Naive B cell (primary cell): ENCODE data around the gene CD37. TPM values are rescaled to one million over a fixed set of nuclear protein-coding genes. Genes with fewer than 3 reads are reported as not detected.
"Not testable (repeated sequence)": the region's sequence is repeated elsewhere in the genome, so short reads cannot be mapped to it uniquely, and the experiment has no call there.

Source experiments
- ATAC-seq, 2 donors: fragments of 150-1000 bp; cut with Tn5 transposase; 2 replicates each; pipeline ENCODE4 v1.10.0; 2021; ENCODE audit warnings: low read depth in 2 of 2, mild to moderate bottlenecking in 2 of 2, moderate library complexity in 2 of 2
- DNase-seq: peaks from one replicate; pipeline ENCODE4 v3.0.0; 2022
- H3K27ac Mint-ChIP-seq, 6 donors: one replicate each; pipeline ENCODE4 v1.8.0; 2020 to 2022; ENCODE audit warnings: mild to moderate bottlenecking in 6 of 6, mixed read lengths in 6 of 6, moderate library complexity in 5 of 6, inconsistent platforms in 2 of 6
- H3K27me3 Mint-ChIP-seq, 3 donors: one replicate each; pipeline ENCODE4 v1.8.0; 2021 to 2022; ENCODE audit warnings: mixed read lengths in 3 of 3, mild to moderate bottlenecking in 1 of 3
- H3K36me3 Mint-ChIP-seq, 2 donors: one replicate each; pipeline ENCODE4 v1.8.0; 2020 to 2022; ENCODE audit warnings: mixed read lengths in 2 of 2, inconsistent platforms in 1 of 2, mild to moderate bottlenecking in 1 of 2
- H3K4me1 Mint-ChIP-seq, 3 donors: one replicate each; pipeline ENCODE4 v1.8.0; 2020 to 2022; ENCODE audit warnings: mixed read lengths in 3 of 3, inconsistent platforms in 1 of 3, mild to moderate bottlenecking in 1 of 3, moderate library complexity in 1 of 3
- H3K4me3 Mint-ChIP-seq, 8 donors: one replicate each; pipeline ENCODE4 v1.8.0; 2020 to 2022; ENCODE audit warnings: mild to moderate bottlenecking in 8 of 8, mixed read lengths in 8 of 8, moderate library complexity in 8 of 8, inconsistent platforms in 2 of 8
- H3K9me3 Mint-ChIP-seq, 7 donors: one replicate each; pipeline ENCODE4 v1.8.0; 2020 to 2022; ENCODE audit warnings: mixed read lengths in 7 of 7, mild to moderate bottlenecking in 5 of 7, inconsistent platforms in 2 of 7, moderate library complexity in 1 of 7
- polyA plus RNA-seq, 6 donors: library from polyadenylated mRNA; unstranded; fragments of 300-500 nt; fragmentation: Illumina TruSeq; gene quantifications; one replicate each; pipeline ENCODE4 v1.2.3, GENCODE V29; 2021; ENCODE audit warnings: low read depth in 6 of 6

CD37 gene
- polyA plus RNA-seq, 6 donors from 2014 or later, result 672 to 1,032 (median 882) TPM

DNA sequence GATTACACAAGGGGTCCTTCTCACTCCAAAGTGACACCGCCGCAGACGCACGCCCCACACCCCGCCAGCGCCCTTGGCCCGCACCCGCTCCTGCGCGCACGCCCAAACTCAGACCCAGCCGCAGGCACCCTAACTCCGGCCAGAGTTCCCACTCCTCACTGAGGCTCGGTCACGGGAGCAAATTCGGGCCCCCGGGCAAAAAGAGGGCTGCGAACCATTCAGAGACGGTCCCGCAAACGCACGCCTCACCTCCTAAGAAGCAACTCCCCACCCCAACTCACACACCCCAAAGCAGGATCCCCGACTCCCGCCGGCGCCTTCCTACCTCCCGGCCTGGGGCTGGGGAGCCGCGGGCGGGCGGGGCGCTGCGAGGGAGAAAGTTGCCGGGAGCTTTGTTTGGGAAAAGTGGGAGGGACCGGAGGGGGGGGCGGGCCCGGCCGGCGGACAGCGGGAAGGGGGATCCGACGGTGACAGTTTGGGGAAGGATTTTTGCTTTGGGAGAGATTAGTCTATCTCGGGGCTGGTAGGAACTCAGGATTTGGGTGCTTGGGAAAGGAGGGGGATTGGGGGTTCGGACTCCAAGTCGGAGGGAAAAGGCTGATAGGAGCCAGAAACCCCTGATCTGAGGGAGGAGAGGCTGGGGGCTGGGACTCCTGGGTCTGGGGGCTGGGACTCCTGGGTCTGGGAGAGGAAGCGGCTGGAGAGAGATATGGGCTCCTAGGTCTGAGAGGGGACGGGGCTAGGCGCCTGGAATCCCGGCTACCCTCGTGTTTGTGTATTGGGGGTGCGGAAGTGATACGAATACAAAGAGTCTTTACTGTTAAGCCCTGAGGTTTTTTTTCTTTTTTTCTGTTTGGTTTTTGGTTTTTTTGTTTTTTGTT, 27.1 kb downstream of the CD37 start, which contains the start of gene TEAD2:
Gene TEAD2 (minus strand): TSS at position 369 of the 881 bp plus-strand sequence. CDS start 2,341 bp downstream, outside the sequence.
- DNase-seq (no peak), ATAC-seq (peak; percentile 7 to 10)
- H3K9me3 Mint-ChIP-seq, result no peaks in the 10 kb centered on the region
- H3K27me3 Mint-ChIP-seq, result no peaks in the 10 kb centered on the region
- H3K4me1 Mint-ChIP-seq, result peaks cover 4 to 55% (median 27%) of the 10 kb centered on the region in 3 donors
- H3K4me3 Mint-ChIP-seq, result peak within 1 kb of the TSS in 1 of 8 donors; percentile 83
- peak within 1 kb of the TSS in 5 of 6 donors; percentile 57 to 98 (median 85) for H3K27ac Mint-ChIP-seq
- H3K36me3 Mint-ChIP-seq, result no peaks in the 10 kb centered on the region

DNA sequence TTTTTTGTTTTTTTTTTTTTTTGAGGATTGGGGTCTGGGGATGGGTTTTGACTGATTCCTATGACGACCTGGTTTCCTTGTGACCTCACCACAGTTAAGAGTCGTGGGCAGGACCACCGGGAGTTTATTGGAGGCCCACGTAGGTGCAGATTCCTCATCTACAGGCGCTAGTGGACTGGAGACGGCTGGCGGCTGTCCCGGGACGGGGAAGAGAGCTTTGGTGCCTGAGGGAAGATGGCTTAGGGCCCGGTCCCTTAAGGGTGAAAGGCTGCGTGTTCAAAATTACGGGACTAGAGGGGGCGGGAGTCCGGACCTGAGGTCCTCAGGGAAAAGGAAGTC, 27.7 kb downstream of the CD37 start:
- Mint-ChIP-seq H3K36me3 (no peaks in the 10 kb centered on the region), H3K4me3 (no peak overlapping the region), H3K9me3 (no peaks in the 10 kb centered on the region), H3K27me3 (no peaks in the 10 kb centered on the region), H3K27ac (no peak overlapping the region), H3K4me1 (peaks cover 0 to 49% (median 24%) of the 10 kb centered on the region in 3 donors)
- no peak for DNase-seq
- ATAC-seq, result peak in 1 of 2 donors; percentile 5

DNA sequence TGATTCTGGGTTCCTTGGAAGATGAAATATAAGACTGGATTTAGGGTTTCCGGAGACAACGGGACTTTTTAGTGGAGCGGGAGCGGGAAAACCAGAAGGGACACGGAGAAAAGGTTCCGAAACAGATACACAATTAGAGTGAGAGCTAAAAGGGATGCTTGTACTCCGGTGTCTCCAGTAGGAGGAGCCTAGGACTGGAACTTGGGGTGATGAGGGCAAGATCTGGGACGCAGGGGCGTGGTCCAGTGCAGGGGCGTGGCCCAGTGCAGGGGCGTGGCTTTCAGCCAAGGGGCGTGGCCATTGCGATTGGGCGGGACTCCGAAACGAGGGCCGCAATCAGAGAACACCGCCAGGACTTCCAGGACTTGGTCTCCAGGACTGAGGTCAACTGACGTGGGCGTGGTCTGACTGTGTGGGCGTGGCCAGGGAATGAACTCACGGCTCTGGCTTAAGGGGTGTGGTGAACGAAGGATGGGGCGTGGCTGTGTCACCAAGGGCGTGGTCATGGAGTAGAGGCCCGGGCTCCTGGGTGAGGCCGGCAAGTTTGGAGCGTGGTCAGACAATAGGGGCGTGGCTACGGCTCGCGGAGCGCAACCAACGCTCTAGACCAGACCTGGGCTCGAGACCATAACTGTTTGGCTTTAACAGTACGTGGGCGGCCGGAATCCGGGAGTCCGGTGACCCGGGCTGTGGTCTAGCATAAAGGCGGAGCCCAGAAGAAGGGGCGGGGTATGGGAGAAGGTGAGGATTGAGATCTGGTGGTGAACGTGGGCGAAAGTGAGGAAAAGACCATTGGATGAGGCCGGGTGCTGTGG, 28.3 kb downstream of the CD37 start, which contains the start of gene DKKL1:
Gene DKKL1 (plus strand): TSS at position 610 of the 815 bp plus-strand sequence. CDS start 122 bp downstream, at position 732.
- peak within 1 kb of the TSS in 1 of 6 donors; percentile 70 for H3K27ac Mint-ChIP-seq
- H3K9me3 Mint-ChIP-seq, result no peaks in the 10 kb centered on the region
- peaks cover 0 to 43% (median 24%) of the 10 kb centered on the region in 3 donors for H3K4me1 Mint-ChIP-seq
- no peaks in the 10 kb centered on the region for H3K36me3 Mint-ChIP-seq
- ATAC-seq, result peak; percentile 68 to 71
- H3K4me3 Mint-ChIP-seq, result peak within 1 kb of the TSS in 6 of 8 donors; percentile 22 to 70 (median 40)
- H3K27me3 Mint-ChIP-seq, result no peaks in the 10 kb centered on the region
- DNase-seq, result peak; percentile 74

DNA sequence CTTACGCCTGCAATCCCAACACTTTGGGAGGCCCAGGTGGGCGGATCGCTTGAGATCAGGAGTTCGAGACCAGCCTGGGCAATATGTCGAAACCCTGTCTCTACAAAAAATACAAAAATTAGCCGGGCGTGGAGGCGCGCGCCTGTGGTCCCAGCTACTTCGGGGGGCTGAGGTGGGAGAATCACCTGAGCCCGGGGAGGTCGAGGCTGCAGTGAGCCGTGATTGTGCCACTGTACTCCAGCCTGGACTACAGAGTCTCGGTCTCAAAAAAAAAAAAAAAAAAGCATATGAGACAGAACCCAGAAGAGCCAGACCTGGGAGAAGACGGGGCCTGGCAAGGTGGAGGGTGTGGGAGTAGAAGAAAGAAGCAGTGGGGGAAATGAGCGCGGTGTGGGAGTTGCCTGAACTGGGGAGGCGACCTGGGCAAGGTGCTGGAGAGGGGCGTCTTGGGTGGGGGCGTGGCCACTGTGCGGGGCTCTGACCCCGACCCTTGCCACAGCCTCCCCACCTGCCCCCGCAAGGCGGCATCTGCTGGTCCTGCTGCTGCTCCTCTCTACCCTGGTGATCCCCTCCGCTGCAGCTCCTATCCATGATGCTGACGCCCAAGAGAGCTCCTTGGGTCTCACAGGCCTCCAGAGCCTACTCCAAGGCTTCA, 29.0 kb downstream of the CD37 start:
- Mint-ChIP-seq H3K9me3 (peaks cover 0 to 5% (median under 1%) of the 10 kb centered on the region in 7 donors), H3K4me3 (peak overlapping the region in 5 of 8 donors; percentile 22 to 70 (median 39)), H3K36me3 (no peaks in the 10 kb centered on the region), H3K4me1 (peaks cover under 1 to 40% (median 24%) of the 10 kb centered on the region in 3 donors), H3K27ac (peak overlapping the region in 1 of 6 donors; percentile 70), H3K27me3 (no peaks in the 10 kb centered on the region)
- ATAC-seq, result no peak
- no peak for DNase-seq

DNA sequence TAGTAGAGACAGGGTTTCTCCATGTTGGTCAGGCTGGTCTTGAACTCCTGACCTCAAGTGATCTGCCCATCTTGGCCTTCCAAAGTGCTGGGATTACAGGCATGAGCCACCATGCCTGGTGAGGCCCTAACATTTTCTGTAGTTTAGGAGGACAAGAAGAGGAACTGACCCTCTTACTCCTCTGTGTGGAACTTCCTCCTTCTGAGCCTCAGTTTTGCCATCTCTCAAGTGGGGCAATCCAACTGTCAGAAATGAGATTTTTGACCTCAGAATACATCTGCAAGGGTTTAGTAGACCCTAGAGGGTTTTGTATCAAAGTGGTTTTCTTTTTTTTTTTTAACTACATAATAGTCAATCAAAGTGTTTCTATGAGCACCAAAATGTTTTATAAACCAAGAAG, 30.9 kb downstream of the CD37 start:
- Mint-ChIP-seq H3K4me3 (peak overlapping the region in 1 of 8 donors; percentile 35), H3K36me3 (peaks cover 0 to 7% of the 10 kb centered on the region in 2 donors), H3K9me3 (peaks cover 0 to 18% (median 8%) of the 10 kb centered on the region in 7 donors), H3K27me3 (no peaks in the 10 kb centered on the region), H3K4me1 (peaks cover 5 to 22% (median 10%) of the 10 kb centered on the region in 3 donors), H3K27ac (no peak overlapping the region)
- ATAC-seq, result no peak
- DNase-seq, result no peak

DNA sequence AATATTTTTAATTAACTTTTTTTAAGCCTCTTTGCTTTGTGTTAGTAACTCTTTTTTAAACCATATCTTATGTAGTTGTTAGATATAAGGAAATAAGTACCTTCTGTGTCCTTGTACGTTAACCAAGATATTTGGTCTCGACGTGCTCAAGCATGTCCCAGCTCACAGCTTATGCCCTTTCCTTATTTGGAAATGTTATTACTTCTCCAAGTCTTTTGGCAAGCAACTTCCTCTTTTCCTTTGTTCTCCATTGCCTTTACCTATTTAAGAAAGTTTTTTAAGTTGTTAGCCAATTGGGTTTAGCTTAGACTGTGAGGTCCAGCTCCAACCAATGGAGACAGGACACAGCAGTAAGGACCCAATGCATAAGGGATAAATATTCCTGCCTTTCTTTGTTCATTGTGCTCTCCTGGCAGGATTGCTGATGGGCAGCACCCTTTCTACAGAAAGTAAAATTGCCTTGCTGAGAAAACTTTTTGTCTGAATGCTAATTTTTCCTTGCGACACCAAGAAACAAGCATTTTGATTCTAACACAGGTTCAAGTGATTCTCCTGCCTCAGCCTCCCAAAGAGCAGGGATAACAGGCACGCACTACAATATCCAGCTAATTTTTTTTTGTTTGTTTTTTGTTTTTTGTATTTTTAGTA, 33.6 kb downstream of the CD37 start:
- no peak for ATAC-seq
- Mint-ChIP-seq H3K9me3 (peaks cover 0 to 18% (median 8%) of the 10 kb centered on the region in 7 donors), H3K4me3 (no peak overlapping the region), H3K36me3 (peaks cover 0 to 7% of the 10 kb centered on the region in 2 donors), H3K4me1 (peaks cover 0 to 13% (median 5%) of the 10 kb centered on the region in 3 donors), H3K27me3 (no peaks in the 10 kb centered on the region), H3K27ac (no peak overlapping the region)
- no peak for DNase-seq

DNA sequence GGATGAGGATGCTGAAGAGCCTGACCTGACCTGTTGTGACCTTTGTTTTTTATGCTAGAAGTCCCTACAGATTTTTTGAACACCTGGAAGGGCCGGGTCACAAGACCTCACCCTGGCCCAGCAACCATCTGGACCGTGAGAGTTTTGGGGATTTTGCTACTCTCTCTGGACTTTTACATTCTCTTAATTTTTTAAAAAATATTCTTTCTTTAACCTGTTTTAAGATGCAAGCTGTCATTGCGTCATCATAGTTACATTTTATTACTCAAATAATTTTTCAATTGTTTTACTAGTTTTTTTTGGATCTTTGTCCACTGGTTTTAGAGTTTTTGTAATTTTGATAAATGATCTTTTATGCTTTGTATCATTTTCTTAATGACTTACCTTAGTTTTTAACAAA, 36.0 kb downstream of the CD37 start:
- Mint-ChIP-seq H3K4me3 (no peak overlapping the region), H3K4me1 (peaks cover 0 to 5% (median 1%) of the 10 kb centered on the region in 3 donors), H3K9me3 (peaks cover 0 to 18% (median 8%) of the 10 kb centered on the region in 7 donors), H3K36me3 (peaks cover 0 to 12% of the 10 kb centered on the region in 2 donors), H3K27ac (no peak overlapping the region), H3K27me3 (peaks cover 0 to 12% (median 7%) of the 10 kb centered on the region in 3 donors)
- DNase-seq, result no peak
- no peak for ATAC-seq

DNA sequence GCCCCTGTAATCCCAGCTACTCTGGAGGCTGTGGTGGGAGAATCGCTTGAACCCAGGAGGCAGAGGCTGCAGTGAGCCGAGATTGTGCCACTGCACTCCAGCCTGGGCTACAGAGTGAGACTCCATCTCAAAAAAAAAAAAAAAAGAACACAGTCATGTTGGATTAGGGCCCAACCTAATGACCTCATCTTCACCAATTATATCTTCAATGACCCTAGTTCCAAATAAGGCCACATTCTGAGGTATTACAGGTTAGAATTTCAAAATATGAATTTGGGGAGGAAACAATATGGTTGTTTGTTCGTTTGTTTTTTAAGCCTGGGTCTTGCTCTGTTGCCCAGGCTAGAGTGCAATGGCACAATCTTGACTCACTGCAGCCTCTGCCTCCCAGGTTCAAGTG, 38.0 kb downstream of the CD37 start:
- H3K36me3 Mint-ChIP-seq, result peaks cover 0 to 16% of the 10 kb centered on the region in 2 donors
- not testable (repeated sequence) for H3K4me1 Mint-ChIP-seq, DNase-seq, H3K4me3 Mint-ChIP-seq, ATAC-seq, H3K27ac Mint-ChIP-seq
- peaks cover 0 to 18% (median 8%) of the 10 kb centered on the region in 7 donors for H3K9me3 Mint-ChIP-seq
- H3K27me3 Mint-ChIP-seq, result peaks cover 0 to 18% (median 13%) of the 10 kb centered on the region in 3 donors

DNA sequence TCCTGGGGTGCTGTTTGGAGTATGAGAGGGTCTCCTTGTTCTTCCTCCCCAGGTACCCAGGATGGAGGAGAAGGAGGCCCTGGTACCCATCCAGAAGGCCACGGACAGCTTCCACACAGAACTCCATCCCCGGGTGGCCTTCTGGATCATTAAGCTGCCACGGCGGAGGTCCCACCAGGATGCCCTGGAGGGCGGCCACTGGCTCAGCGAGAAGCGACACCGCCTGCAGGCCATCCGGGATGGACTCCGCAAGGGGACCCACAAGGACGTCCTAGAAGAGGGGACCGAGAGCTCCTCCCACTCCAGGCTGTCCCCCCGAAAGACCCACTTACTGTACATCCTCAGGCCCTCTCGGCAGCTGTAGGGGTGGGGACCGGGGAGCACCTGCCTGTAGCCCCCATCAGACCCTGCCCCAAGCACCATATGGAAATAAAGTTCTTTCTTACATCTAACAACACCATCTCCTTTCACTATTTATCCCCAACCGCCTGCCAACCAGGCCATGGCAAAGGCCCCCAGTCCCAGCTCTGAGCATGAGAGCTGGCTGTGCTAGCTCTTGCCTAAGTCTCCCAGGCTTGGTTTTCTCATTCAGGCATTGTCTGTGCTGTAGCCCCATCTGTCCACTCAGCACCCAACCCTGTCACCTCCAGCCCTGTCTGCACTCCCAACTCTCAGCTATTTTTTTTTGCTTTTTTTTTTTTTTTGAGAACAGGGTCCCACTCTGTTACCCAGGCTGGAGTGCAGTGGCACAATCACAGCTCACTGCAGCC, 39.6 kb downstream of the CD37 start:
- H3K27me3 Mint-ChIP-seq, result peaks cover 0 to 18% (median 13%) of the 10 kb centered on the region in 3 donors
- no peak overlapping the region for H3K4me3 Mint-ChIP-seq
- no peak for ATAC-seq
- H3K36me3 Mint-ChIP-seq, result peaks cover 0 to 10% of the 10 kb centered on the region in 2 donors
- DNase-seq, result no peak
- H3K27ac Mint-ChIP-seq, result no peak overlapping the region
- H3K9me3 Mint-ChIP-seq, result peaks cover 0 to 7% (median 3%) of the 10 kb centered on the region in 7 donors
- no peaks in the 10 kb centered on the region for H3K4me1 Mint-ChIP-seq

DNA sequence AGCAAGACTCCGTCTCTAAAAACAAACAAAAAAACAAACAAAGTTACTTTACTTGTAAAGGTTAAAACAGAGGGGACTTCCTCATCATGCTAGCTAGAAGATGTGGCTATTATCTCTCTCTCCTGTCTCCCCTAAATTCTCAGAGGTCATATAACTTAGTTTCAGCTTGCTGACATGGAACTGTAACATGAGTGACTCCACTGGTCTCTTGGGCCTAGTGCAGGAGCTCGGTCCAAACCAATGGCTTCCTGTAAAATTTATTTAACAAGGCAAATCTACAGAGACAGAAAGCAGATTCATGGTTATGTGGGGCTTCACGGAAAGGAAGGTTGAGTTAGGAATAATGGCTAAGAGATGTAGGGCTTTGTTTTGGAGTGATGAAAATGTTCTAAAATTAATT, 43.3 kb downstream of the CD37 start:
- ATAC-seq (no peak), DNase-seq (no peak)
- H3K36me3 Mint-ChIP-seq, result peaks cover 5 to 15% of the 10 kb centered on the region in 2 donors
- no peaks in the 10 kb centered on the region for H3K4me1 Mint-ChIP-seq
- no peak overlapping the region for H3K4me3 Mint-ChIP-seq
- H3K27ac Mint-ChIP-seq, result peak overlapping the region in 1 of 6 donors; percentile 4
- peaks cover 4 to 33% (median 18%) of the 10 kb centered on the region in 3 donors for H3K27me3 Mint-ChIP-seq
- peaks cover 5 to 13% (median 8%) of the 10 kb centered on the region in 7 donors for H3K9me3 Mint-ChIP-seq

DNA sequence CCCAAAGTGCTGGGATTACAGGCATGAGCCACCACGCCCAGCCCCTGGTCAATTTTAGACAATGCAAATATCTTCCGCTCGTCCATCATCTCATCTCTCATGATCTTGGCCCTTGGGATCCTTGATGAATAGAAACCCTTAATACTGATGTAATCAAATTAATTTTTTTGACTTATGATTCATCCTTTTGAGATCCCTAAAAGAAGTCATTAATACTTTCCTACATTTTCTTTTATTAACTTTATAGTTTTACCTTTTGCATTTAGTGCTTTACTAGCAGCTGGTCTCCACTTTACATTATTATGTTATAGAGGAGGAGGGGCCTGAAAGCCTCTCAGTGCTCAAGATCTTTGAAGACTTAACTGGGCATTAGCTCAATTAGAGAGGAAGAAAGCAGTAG, 45.2 kb downstream of the CD37 start:
- Mint-ChIP-seq H3K4me1 (no peaks in the 10 kb centered on the region), H3K27ac (no peak overlapping the region)
- no peak for DNase-seq

DNA sequence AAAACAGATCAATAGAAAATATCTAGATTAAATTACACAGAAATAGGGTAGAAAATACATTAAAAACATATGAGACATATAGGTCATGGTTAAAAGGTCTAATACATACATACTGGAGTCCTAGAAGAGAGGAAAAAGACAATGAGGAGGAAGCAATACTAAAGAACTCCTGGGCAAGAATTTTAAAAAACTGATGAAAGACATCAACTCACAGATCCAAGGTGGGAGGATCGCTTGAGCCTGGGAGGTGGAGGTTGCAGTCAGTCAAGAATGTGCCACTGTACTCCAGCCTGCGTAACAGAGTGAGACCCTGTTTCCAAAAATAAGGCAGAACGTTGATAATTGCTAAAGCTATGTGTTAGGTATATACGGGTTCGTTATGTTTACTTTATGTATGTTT, 47.4 kb downstream of the CD37 start:
- H3K4me3 Mint-ChIP-seq, result no peak overlapping the region
- H3K4me1 Mint-ChIP-seq, result peaks cover 4 to 7% (median 6%) of the 10 kb centered on the region in 3 donors
- no peak overlapping the region for H3K27ac Mint-ChIP-seq
- H3K9me3 Mint-ChIP-seq, result peaks cover 5 to 14% (median 10%) of the 10 kb centered on the region in 7 donors
- no peak for DNase-seq
- H3K36me3 Mint-ChIP-seq, result peaks cover 5 to 7% of the 10 kb centered on the region in 2 donors
- peaks cover 4 to 15% (median 5%) of the 10 kb centered on the region in 3 donors for H3K27me3 Mint-ChIP-seq
- ATAC-seq, result no peak

More for the DNA sequence above, 45.2 kb downstream of the CD37 start:
- Mint-ChIP-seq H3K36me3 (peaks cover 5 to 15% of the 10 kb centered on the region in 2 donors), H3K27me3 (peaks cover 4 to 28% (median 12%) of the 10 kb centered on the region in 3 donors), H3K4me3 (no peak overlapping the region), H3K9me3 (peaks cover 5 to 17% (median 10%) of the 10 kb centered on the region in 7 donors)
- ATAC-seq, result no peak
